GM13976 (cell line): ENCODE results near the gene LIPF.

Experiments used
- DNase-seq: peaks from one replicate; pipeline ENCODE4 v3.0.0; 2012; ENCODE audit warnings: low spot score
- in situ Hi-C: fragments of 300-500 bp; cut with MboI; formaldehyde crosslinking; loops from one replicate; pipeline ENCODE4 v1.12.0; 2022; ENCODE audit warnings: low sequenced_read_pairs, mixed read lengths, inconsistent platforms; ENCODE audit not compliant: unreplicated experiment
- TF ChIP-seq, protein P1 (sequence below): IDR thresholded peaks from 2 replicates; pipeline ENCODE4 v1.5.1; 2012; ENCODE audit warnings: borderline replicate concordance, mild to moderate bottlenecking; ENCODE audit not compliant: insufficient read depth; ENCODE audit errors: extremely low read depth, missing control alignments, control extremely low read depth

Gene LIPF, protein sequence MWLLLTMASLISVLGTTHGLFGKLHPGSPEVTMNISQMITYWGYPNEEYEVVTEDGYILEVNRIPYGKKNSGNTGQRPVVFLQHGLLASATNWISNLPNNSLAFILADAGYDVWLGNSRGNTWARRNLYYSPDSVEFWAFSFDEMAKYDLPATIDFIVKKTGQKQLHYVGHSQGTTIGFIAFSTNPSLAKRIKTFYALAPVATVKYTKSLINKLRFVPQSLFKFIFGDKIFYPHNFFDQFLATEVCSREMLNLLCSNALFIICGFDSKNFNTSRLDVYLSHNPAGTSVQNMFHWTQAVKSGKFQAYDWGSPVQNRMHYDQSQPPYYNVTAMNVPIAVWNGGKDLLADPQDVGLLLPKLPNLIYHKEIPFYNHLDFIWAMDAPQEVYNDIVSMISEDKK

DNA sequence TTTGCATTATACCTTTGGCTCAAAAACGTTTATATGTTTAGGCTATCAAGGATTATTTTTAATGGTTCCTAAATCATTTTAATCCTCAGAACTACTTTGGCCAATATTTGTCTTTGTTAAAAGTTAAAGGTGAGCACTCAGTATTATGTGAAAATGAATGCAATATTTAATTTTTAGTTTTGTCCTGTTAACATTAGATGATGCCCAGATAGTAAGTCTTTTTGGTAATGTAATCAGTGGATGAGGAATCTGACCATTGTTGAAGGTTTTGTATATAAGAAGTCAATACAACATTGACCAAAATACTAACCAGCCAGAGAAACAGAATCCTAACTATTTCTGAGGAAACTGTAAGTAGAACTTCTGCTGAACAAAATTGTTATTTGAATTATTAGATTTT is at the start of gene LIPF:
Gene LIPF, plus strand, starts transcription at position 301 of the 400 bp plus-strand sequence. CDS start 2,856 bp downstream, outside the sequence.
- DNase-seq = no peak
- TF ChIP-seq, protein P1, sequence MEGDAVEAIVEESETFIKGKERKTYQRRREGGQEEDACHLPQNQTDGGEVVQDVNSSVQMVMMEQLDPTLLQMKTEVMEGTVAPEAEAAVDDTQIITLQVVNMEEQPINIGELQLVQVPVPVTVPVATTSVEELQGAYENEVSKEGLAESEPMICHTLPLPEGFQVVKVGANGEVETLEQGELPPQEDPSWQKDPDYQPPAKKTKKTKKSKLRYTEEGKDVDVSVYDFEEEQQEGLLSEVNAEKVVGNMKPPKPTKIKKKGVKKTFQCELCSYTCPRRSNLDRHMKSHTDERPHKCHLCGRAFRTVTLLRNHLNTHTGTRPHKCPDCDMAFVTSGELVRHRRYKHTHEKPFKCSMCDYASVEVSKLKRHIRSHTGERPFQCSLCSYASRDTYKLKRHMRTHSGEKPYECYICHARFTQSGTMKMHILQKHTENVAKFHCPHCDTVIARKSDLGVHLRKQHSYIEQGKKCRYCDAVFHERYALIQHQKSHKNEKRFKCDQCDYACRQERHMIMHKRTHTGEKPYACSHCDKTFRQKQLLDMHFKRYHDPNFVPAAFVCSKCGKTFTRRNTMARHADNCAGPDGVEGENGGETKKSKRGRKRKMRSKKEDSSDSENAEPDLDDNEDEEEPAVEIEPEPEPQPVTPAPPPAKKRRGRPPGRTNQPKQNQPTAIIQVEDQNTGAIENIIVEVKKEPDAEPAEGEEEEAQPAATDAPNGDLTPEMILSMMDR = no peak
- in situ Hi-C loops = no loop called here

DNA sequence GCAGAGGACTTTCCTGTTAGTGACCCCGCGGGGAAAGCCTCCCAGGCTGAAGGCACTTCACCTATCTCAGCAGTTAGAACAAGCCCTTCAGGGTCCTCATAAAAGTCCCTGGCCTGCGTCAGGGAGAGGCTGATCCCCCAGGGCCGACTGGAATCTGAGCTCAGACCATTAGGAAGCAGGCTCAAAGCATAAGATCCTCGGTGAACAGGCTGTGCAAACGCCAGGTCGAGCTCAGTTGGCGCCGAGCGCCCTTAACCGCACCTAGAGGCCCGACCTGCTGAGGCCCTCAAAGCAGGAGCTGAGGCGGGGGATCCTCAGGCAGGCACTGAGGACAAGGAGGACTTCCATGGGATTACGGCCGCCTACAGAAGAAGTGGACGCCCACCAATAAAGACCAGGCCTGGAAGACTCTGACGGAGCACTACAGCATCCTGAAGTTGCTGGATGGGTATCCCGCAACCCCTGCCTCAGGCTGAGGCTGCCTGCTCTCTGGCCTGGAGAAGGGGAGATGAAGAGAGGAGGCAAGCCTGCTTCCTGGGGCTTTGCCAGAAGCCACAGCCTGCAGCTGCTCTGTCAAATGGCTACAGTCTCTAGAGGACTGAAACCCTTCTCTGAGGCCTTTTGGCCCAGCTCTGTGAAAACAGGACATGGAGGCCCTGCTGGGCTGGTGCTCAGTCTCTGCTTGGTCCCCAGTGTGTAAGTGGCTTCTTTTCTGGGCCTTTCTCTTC is 47.8 kb upstream of the LIPF start:
- peak; percentile 5 for DNase-seq
- TF ChIP-seq, protein P1 = no peak
- in situ Hi-C loops = no loop called here

DNA sequence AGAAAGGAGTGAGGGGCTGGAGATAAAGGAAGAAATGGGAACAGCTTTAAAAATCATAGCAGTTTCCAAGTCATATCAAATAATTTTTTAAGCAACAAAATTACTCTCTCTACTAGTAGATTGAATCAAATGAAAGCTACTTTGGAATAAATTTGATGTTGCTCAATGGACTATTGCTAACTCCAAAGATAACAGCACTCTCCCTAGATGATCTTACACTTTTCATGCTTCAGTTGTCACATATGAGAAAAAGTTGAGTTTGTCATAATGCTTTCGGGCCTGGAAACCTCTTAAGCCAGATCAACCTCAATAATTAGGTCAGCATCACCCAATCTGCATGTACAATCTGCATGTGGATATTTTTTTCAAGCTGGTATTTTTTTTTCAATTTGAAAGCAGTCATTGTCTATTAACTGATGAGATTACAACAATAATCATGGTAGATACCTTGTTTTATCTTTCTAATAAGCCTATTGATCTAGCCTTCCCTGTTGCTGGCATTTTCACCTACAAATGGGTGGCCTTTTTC is 46.4 kb upstream of the LIPF start:
- in situ Hi-C loops = no loop called here
- TF ChIP-seq, protein P1 = no peak
- DNase-seq = no peak

DNA sequence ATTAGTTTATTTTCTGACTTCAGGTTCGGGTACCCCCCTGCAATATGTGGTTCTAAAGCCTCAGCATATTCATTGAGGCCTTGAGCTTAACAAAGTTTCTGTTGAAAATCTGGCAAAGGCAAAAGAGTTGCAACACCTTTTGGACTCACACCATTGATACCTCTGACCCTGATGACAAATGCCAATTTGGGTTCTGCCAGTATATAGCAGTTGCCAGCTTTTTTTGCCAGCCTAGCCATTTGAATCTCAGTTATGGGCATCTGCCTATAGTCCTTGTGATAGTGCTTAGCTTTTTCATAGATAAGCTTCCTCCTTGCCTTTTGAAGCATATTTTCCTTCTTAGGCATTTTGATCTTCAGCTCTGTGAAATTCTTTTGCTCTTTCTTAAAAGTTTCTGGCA is 45.7 kb upstream of the LIPF start:
- TF ChIP-seq, protein P1 = no peak
- in situ Hi-C loops = no loop called here
- no peak for DNase-seq

DNA sequence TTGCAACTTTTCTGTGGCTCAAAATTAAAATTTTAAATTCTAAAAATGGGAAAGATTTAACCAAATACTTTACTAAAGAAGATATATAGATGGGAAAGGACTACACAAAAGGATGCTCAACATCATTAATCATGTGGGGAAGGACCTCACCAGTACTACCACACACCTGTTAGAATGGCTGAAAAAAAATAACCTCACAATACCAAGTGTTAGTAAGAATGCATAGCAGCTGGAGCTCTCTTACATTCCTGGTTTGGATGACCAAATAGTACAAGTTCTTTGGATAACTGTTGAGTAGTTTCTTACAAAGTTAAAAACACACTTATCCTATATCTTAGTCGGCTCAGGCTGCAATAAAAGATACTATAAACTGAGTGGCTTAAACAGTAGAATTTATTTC is 43.8 kb upstream of the LIPF start:
- in situ Hi-C loops = no loop called here
- TF ChIP-seq, protein P1 = no peak
- DNase-seq = no peak

DNA sequence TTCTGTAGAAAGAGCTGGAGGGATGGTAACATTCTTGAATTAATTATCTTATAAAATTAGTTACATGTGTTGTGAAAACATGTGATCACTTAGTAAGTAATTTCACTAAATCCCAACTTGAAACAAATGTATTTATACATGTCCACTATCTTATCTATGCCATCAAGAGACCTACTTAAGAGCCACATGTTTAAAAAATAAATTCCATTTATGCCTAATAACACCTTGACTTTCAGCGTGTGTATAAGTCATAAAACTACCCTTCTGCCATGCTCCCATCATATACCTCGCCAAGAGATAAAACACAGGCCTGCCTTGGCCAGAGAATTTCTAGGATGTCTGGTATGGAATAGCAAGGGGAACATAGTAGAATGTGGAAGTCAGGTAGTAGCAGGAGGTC is 40.4 kb upstream of the LIPF start:
- DNase-seq = no peak
- in situ Hi-C loops = no loop called here
- TF ChIP-seq, protein P1 = no peak
